Measurements from ENCODE around the gene CHAF1A.

DNA sequence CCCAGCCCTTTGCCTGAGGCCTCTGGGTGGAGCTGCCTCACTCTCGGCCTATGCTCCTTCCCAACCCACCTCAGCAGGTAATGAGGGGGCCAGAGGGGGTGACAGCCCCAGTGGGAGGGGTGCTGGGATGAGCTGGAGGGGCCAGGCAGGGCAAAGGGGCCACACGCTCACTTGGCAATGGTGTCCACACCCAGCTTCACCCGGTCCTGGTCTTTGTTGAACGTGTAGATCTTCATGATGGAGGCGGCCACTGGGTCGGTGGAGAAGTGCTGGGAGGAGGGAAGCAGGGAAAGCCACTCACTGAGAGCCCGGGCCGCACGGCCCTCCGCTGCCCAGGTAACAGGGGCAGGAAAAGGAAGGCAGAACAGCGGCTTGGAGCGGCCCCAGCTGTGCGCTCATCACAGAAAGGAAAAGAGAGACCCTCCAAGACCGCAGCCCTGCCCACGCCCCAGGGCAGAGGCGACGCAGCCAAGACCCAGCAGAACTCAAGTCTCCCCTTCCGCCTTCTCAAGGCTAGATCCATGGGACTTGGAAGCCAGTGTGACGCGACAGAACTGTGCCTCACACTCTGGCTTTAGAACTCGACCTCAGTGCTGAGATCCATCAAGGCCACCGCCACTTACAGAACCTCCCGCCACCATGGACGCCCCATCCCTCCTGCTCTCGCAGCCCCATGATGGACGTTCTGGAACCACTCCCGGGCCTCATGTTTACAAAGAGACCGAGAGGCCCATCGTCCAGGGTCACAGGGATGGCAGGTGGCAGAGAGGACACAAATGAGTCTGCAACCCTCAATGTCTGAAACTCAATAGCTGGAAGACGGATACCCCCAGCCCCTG, 45.9 kb downstream of the CHAF1A start:
- TF ChIP-seq, protein P1, sequence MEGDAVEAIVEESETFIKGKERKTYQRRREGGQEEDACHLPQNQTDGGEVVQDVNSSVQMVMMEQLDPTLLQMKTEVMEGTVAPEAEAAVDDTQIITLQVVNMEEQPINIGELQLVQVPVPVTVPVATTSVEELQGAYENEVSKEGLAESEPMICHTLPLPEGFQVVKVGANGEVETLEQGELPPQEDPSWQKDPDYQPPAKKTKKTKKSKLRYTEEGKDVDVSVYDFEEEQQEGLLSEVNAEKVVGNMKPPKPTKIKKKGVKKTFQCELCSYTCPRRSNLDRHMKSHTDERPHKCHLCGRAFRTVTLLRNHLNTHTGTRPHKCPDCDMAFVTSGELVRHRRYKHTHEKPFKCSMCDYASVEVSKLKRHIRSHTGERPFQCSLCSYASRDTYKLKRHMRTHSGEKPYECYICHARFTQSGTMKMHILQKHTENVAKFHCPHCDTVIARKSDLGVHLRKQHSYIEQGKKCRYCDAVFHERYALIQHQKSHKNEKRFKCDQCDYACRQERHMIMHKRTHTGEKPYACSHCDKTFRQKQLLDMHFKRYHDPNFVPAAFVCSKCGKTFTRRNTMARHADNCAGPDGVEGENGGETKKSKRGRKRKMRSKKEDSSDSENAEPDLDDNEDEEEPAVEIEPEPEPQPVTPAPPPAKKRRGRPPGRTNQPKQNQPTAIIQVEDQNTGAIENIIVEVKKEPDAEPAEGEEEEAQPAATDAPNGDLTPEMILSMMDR (IDR thresholded peaks at IDR 0.05): no peak
- TF ChIP-seq EP300 (IDR thresholded peaks at IDR 0.05): no peak
- TF ChIP-seq POLR2A (IDR thresholded peaks at IDR 0.05): no peak
